ENCODE results near the gene CLIC6. TPM values are rescaled to one million over a fixed set of nuclear protein-coding genes. Genes with fewer than 3 reads are reported as not detected.

Gene CLIC6
- total and polyA plus RNA-seq, 3 donors from 2014 or later, result 0.16 to 2.0 (median 0.37) TPM

- Histone ChIP-seq H3K4me3 (no peak overlapping the region), H3K9me3 (no peaks in the 10 kb centered on the region), H3K27me3 (no peaks in the 10 kb centered on the region), H3K4me1 (no peaks in the 10 kb centered on the region), H3K27ac (no peak overlapping the region), H3K36me3 (ENCODE audit: low read depth, missing control alignments) (no peaks in the 10 kb centered on the region)
- intact Hi-C loops (cut with DNase I; ENCODE audit: low total_unique reads), result no loop called here
- WGBS, 2 donors, result 84 to 91% methylated on average over 7 of the region's 7 CpGs
- TF ChIP-seq CTCF (IDR thresholded peaks at IDR 0.05) (no peak), POLR2A (IDR thresholded peaks at IDR 0.05) (no peak)
- no peak for DNase-seq
These were observed 29.6 kb downstream of the CLIC6 start for GRCh38 chr21:34698270-34699015.

GRCh38 chr21:34700605-34701004 is 31.8 kb downstream of the CLIC6 start:
- Histone ChIP-seq H3K36me3 (ENCODE audit: low read depth, missing control alignments) (no peaks in the 10 kb centered on the region), H3K4me1 (no peaks in the 10 kb centered on the region), H3K9me3 (no peaks in the 10 kb centered on the region), H3K27me3 (no peaks in the 10 kb centered on the region), H3K27ac (no peak overlapping the region), H3K4me3 (no peak overlapping the region)
- WGBS, 2 donors, result 67 to 75% methylated on average over 10 of the region's 10 CpGs
- intact Hi-C loops (cut with DNase I; ENCODE audit: low total_unique reads), result no loop called here
- TF ChIP-seq POLR2A (IDR thresholded peaks at IDR 0.05) (no peak), CTCF (IDR thresholded peaks at IDR 0.05) (no peak)
- no peak for DNase-seq

- Histone ChIP-seq H3K27me3 (no peaks in the 10 kb centered on the region), H3K27ac (no peak overlapping the region), H3K9me3 (no peaks in the 10 kb centered on the region), H3K4me1 (no peaks in the 10 kb centered on the region), H3K4me3 (no peak overlapping the region), H3K36me3 (ENCODE audit: low read depth, missing control alignments) (no peaks in the 10 kb centered on the region)
- intact Hi-C loops (cut with DNase I; ENCODE audit: low total_unique reads), result no loop called here
- 57 to 71% methylated on average over 7 to 8 of the region's 8 CpGs for WGBS, 2 donors
- no peak for TF ChIP-seq CTCF (IDR thresholded peaks at IDR 0.05)
- no peak for TF ChIP-seq POLR2A (IDR thresholded peaks at IDR 0.05)
- DNase-seq, result no peak
These were observed 32.9 kb downstream of the CLIC6 start for GRCh38 chr21:34701726-34702125.

GRCh38 chr21:34702341-34703170 is 33.8 kb downstream of the CLIC6 start:
- WGBS, 2 donors, result 57 to 68% methylated on average over 9 to 22 of the region's 22 CpGs
- H3K27ac ChIP-seq, result no peak overlapping the region
- intact Hi-C loops (cut with DNase I; ENCODE audit: low total_unique reads), result no loop called here
- no peak for TF ChIP-seq POLR2A (IDR thresholded peaks at IDR 0.05)
- H3K36me3 ChIP-seq (ENCODE audit: low read depth, missing control alignments), result no peaks in the 10 kb centered on the region
- H3K4me1 ChIP-seq, result no peaks in the 10 kb centered on the region
- H3K9me3 ChIP-seq, result no peaks in the 10 kb centered on the region
- H3K27me3 ChIP-seq, result no peaks in the 10 kb centered on the region
- DNase-seq, result no peak
- no peak overlapping the region for H3K4me3 ChIP-seq

- Histone ChIP-seq H3K27ac (no peak overlapping the region), H3K4me3 (no peak overlapping the region), H3K4me1 (no peaks in the 10 kb centered on the region), H3K27me3 (no peaks in the 10 kb centered on the region), H3K9me3 (no peaks in the 10 kb centered on the region), H3K36me3 (ENCODE audit: low read depth, missing control alignments) (no peaks in the 10 kb centered on the region)
- DNase-seq, result no peak
- no peak for TF ChIP-seq CTCF (IDR thresholded peaks at IDR 0.05)
- TF ChIP-seq POLR2A (IDR thresholded peaks at IDR 0.05), result no peak
- intact Hi-C loops (cut with DNase I; ENCODE audit: low total_unique reads), result no loop called here
- 90% methylated on average over 12 of the region's 12 CpGs for WGBS, 2 donors
These were observed 34.8 kb downstream of the CLIC6 start for GRCh38 chr21:34703571-34703970.

Measured in testis (tissue), 3 donors.